Liver (tissue), 9 donors: ENCODE data around the gene ZMAT5. TPM values are rescaled to one million over a fixed set of nuclear protein-coding genes. Genes with fewer than 3 reads are reported as not detected.

Experiments
- DNase-seq: peaks from one replicate; pipeline ENCODE4 v3.0.0-alpha.2; 2017; ENCODE audit warnings: low spot score
- H3K27ac ChIP-seq, 2 donors: one replicate each; pipeline ENCODE4 v1.7.0; 2013; ENCODE audit warnings: inconsistent platforms in 2 of 2, low read length in 2 of 2, control low read depth in 1 of 2, low read depth in 1 of 2, mild to moderate bottlenecking in 1 of 2
- H3K27me3 ChIP-seq, 4 donors: one replicate each; pipeline versions ENCODE4 v1.6.1 to v1.7.0; 2013; ENCODE audit warnings: low read length in 3 of 4, inconsistent platforms in 1 of 4, mild to moderate bottlenecking in 1 of 4, moderate library complexity in 1 of 4; ENCODE audit not compliant: control insufficient read depth in 4 of 4, insufficient read depth in 4 of 4
- H3K36me3 ChIP-seq, 4 donors: one replicate each; pipeline versions ENCODE4 v1.6.1 to v1.7.0; 2013; ENCODE audit warnings: low read length in 3 of 4, mild to moderate bottlenecking in 3 of 4, low read depth in 1 of 4, moderate library complexity in 1 of 4; ENCODE audit not compliant: control insufficient read depth in 4 of 4, insufficient read depth in 3 of 4
- H3K4me1 ChIP-seq, 4 donors: one replicate each; pipeline versions ENCODE4 v1.6.1 to v1.7.0; 2013; ENCODE audit warnings: low read length in 3 of 4, mild to moderate bottlenecking in 3 of 4, moderate library complexity in 1 of 4; ENCODE audit not compliant: control insufficient read depth in 4 of 4, insufficient read depth in 4 of 4
- H3K4me3 ChIP-seq, 3 donors: one replicate each; pipeline versions ENCODE4 v1.6.1 to v1.7.0; 2013; ENCODE audit warnings: low read length in 3 of 3, control low read depth in 1 of 3, low read depth in 1 of 3, mild to moderate bottlenecking in 1 of 3
- H3K9ac ChIP-seq, 2 donors: one replicate each; pipeline ENCODE4 v1.7.0; 2013; ENCODE audit warnings: low read length in 2 of 2, mild to moderate bottlenecking in 2 of 2, moderate library complexity in 2 of 2, control low read depth in 1 of 2, low read depth in 1 of 2
- H3K9me3 ChIP-seq, 4 donors: one replicate each; pipeline versions ENCODE4 v1.6.1 to v1.7.0; 2013; ENCODE audit warnings: low read length in 3 of 4; ENCODE audit not compliant: control insufficient read depth in 4 of 4
- ATF3 ChIP-seq: IDR thresholded peaks from 2 replicates; pipeline ENCODE4 v1.6.1; 2016; ENCODE audit warnings: antibody characterized with exemption
- CTCF ChIP-seq: fragments of 150-350 bp; IDR thresholded peaks from 2 replicates; pipeline ENCODE4 v1.5.1; 2017; ENCODE audit warnings: improper control_type of control experiment, low read depth, low read length; ENCODE audit not compliant: missing input control
- EGR1 ChIP-seq, 2 donors: IDR thresholded peaks; 2 replicates each; pipeline ENCODE4 v1.6.1; 2016 to 2018; ENCODE audit warnings: antibody characterized with exemption in 2 of 2, low read depth in 2 of 2
- FOXA1 ChIP-seq: IDR thresholded peaks from 2 replicates; pipeline ENCODE4 v1.6.1; 2016; ENCODE audit warnings: antibody characterized with exemption
- FOXA2 ChIP-seq: IDR thresholded peaks from 2 replicates; pipeline ENCODE4 v1.6.1; 2016; ENCODE audit warnings: antibody characterized with exemption
- GABPA ChIP-seq, 2 donors: IDR thresholded peaks in 1 of 2; conservative IDR thresholded peaks in 1 of 2; 2 replicates each; pipeline ENCODE4 v1.6.1; 2016; ENCODE audit warnings: antibody characterized with exemption in 2 of 2, mild to moderate bottlenecking in 1 of 2, moderate library complexity in 1 of 2
- HNF4A ChIP-seq, 2 donors: conservative IDR thresholded peaks; 2 replicates each; pipeline ENCODE4 v1.6.1; 2016; ENCODE audit warnings: antibody characterized with exemption in 2 of 2, mild to moderate bottlenecking in 2 of 2
- HNF4G ChIP-seq: IDR thresholded peaks from 2 replicates; pipeline ENCODE4 v1.6.1; 2016; ENCODE audit warnings: antibody characterized with exemption
- JUND ChIP-seq, 2 donors: IDR thresholded peaks; 2 replicates each; pipeline ENCODE4 v1.6.1; 2016; ENCODE audit warnings: antibody characterized with exemption in 2 of 2
- MAX ChIP-seq: IDR thresholded peaks from 2 replicates; pipeline ENCODE4 v1.6.1; 2016; ENCODE audit warnings: antibody characterized with exemption
- NR2F2 ChIP-seq: IDR thresholded peaks from 2 replicates; pipeline ENCODE4 v1.6.1; 2016; ENCODE audit warnings: antibody characterized with exemption
- RAD21 ChIP-seq, 2 donors: IDR thresholded peaks; 2 replicates each; pipeline ENCODE4 v1.6.1; 2016; ENCODE audit warnings: antibody characterized with exemption in 2 of 2, mild to moderate bottlenecking in 2 of 2
- REST ChIP-seq: IDR thresholded peaks from 2 replicates; pipeline ENCODE4 v1.6.1; 2016; ENCODE audit warnings: antibody characterized with exemption, mild to moderate bottlenecking
- RXRA ChIP-seq, 2 donors: IDR thresholded peaks; 2 replicates each; pipeline ENCODE4 v1.6.1; 2017 to 2018; ENCODE audit warnings: antibody characterized with exemption in 2 of 2, mild to moderate bottlenecking in 1 of 2
- SP1 ChIP-seq: IDR thresholded peaks from 2 replicates; pipeline ENCODE4 v1.6.1; 2018; ENCODE audit warnings: antibody characterized with exemption, mild to moderate bottlenecking
- TAF1 ChIP-seq: conservative IDR thresholded peaks from 2 replicates; pipeline ENCODE4 v1.6.1; 2016; ENCODE audit warnings: antibody characterized with exemption, mild to moderate bottlenecking
- YY1 ChIP-seq: IDR thresholded peaks from 2 replicates; pipeline ENCODE4 v1.6.1; 2016; ENCODE audit warnings: antibody characterized with exemption, mild to moderate bottlenecking
- ZBTB33 ChIP-seq: IDR thresholded peaks from 2 replicates; pipeline ENCODE4 v1.6.1; 2016; ENCODE audit warnings: antibody characterized with exemption
- WGBS: extraction: QIAGEN DNeasy Blood & Tissue Kit; methylation state at CpG from one replicate; pipeline ENCODE4 v1.1.7; 2013; 5-methylcytosine and 5-hydroxymethylcytosine counted together
- polyA plus RNA-seq, 2 donors: library from polyadenylated mRNA; stranded (reverse) in 1 of 2; unstranded in 1 of 2; fragments of 200-250 nt in 1 of 2; fragments of >200 nt in 1 of 2; fragmentation: Nextera tagmentation in 1 of 2; extraction: Ambion mirVana in 1 of 2; gene quantifications; one replicate each; pipeline versions ENCODE4 v1.2.1 to v1.2.3, GENCODE V29; 2013 to 2015
- total RNA-seq, 2 donors: library from RNA; depleted of rRNA; stranded (reverse); fragments of >200 nt; gene quantifications; one replicate each; pipeline ENCODE4 v1.2.3, GENCODE V29; 2014
- donor health status: healthy.
- donor health status: healthy.
- donor health status: healthy.
- donor health status: healthy.
- donor health status: healthy.

ZMAT5 gene
- total and polyA plus RNA-seq, 4 donors, result 9.2 to 18.8 (median 13.5) TPM

DNA sequence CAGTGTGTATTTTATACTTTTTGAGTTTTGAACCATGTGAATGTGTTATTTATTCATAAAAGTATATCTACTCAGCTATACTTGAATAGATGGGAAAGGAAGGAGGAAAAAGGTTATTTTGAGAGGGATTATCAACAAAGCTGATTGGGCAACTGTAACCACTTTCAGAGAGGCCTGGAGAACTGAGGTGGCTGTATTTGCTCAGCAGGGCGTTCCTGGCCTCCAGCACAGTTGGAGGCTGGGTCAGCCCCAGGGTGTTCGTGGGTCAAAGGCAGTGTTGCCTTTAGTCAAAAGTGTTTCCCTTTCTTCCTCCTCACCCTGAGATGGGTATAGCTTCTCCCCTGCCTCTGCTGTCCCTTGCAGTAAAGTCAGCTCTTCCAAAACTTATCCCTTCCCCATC, 44.6 kb upstream of the ZMAT5 start:
- H3K27me3 ChIP-seq, result no peaks in the 10 kb centered on the region
- no peak overlapping the region for H3K9ac ChIP-seq
- H3K4me3 ChIP-seq, result no peak overlapping the region
- no peaks in the 10 kb centered on the region for H3K9me3 ChIP-seq
- no peak for DNase-seq
- TF ChIP-seq EGR1 (IDR thresholded peaks at IDR 0.05; ENCODE audit: low read depth in 2 of 2) (peak in 1 of 2 donors; percentile 61), HNF4G (peak; percentile 25), MAX (peak; percentile 93), FOXA1 (peak; percentile 80), CTCF (no peak), GABPA (IDR thresholded peaks at IDR 0.05 in 1 of 2, conservative IDR thresholded peaks at IDR 0.05 in 1 of 2) (peak in 1 of 2 donors; percentile 57), SP1 (peak; percentile 57), RAD21 (IDR thresholded peaks at IDR 0.05) (peak; percentile 59 to 65), RXRA (IDR thresholded peaks at IDR 0.05) (peak; percentile 88 to 97), HNF4A (conservative IDR thresholded peaks at IDR 0.05) (peak; percentile 74 to 85), FOXA2 (peak; percentile 81), ATF3 (no peak), JUND (IDR thresholded peaks at IDR 0.05) (peak; percentile 54 to 84), TAF1 (no peak), ZBTB33 (peak; percentile 81), REST (no peak), NR2F2 (no peak), YY1 (peak; percentile 53)
- H3K36me3 ChIP-seq, result peaks cover 3 to 31% (median 25%) of the 10 kb centered on the region in 4 donors
- H3K4me1 ChIP-seq, result peaks cover 14 to 63% (median 60%) of the 10 kb centered on the region in 4 donors
- 34% methylated on average over 2 of the region's 2 CpGs for WGBS
- peak overlapping the region; percentile 32 to 45 for H3K27ac ChIP-seq
